AG04450 (cell line): Measurements from ENCODE around the gene CYP11A1. TPM values are rescaled to one million over a fixed set of nuclear protein-coding genes. Genes with fewer than 3 reads are reported as not detected.

Experiments
- CTCF ChIA-PET: fragments of 300-600, 350-600 bp; formaldehyde crosslinking; extraction: SDS; loops from one replicate; lab custom pipeline; 2022; ENCODE audit warnings: antibody characterized with exemption, inconsistent platforms; lab: Charles Lee
- POLR2A ChIA-PET: fragments of 350-600 bp; formaldehyde crosslinking; extraction: SDS; loops from one replicate; lab custom pipeline; 2021; ENCODE audit warnings: antibody characterized with exemption, inconsistent platforms; lab: Yijun Ruan, JAX
- DNase-seq: peaks from one replicate; pipeline ENCODE4 v3.0.0-alpha.2; 2011; ENCODE audit warnings: low read depth, low spot score
- H3K27ac ChIP-seq: one replicate; pipeline ENCODE4 v1.5.1; 2012; ENCODE audit warnings: low read depth, low read length, control low read depth
- H3K27me3 ChIP-seq: one replicate; pipeline ENCODE4 v1.6.0; 2012; ENCODE audit warnings: low read length; ENCODE audit not compliant: control insufficient read depth, insufficient read depth
- H3K4me3 ChIP-seq: 2 replicates; pipeline ENCODE4 v1.5.1; 2011; ENCODE audit warnings: mild to moderate bottlenecking, low read depth, low read length, control low read depth
- H3K9me3 ChIP-seq: 2 replicates; pipeline ENCODE4 v1.5.1; 2012; ENCODE audit warnings: low read length; ENCODE audit not compliant: control insufficient read depth, insufficient read depth
- polyA minus RNA-seq: library from RNA; depleted of rRNA, polyadenylated mRNA; stranded (reverse); fragments of >200 nt; gene quantifications from 2 replicates; pipeline ENCODE4 v1.2.3, GENCODE V29; 2011; rRNA and poly(A)+ RNA removed
- polyA plus RNA-seq: library from polyadenylated mRNA; depleted of rRNA; stranded (reverse); fragments of >200 nt; gene quantifications from 2 replicates; pipeline ENCODE4 v1.2.3, GENCODE V29; 2011; rRNA removed
- TF ChIP-seq, protein P1 (sequence below): IDR thresholded peaks from 2 replicates; pipeline ENCODE4 v1.5.1; 2011; ENCODE audit warnings: low read depth, low read length, control low read depth, inconsistent platforms

Gene CYP11A1
- 0.09 and 0.14 TPM in 2 replicates for polyA plus RNA-seq
- 0.23 and 0.35 TPM in 2 replicates for polyA minus RNA-seq

- peaks cover 35% of the 10 kb centered on the region for H3K27me3 ChIP-seq
- TF ChIP-seq, protein P1, sequence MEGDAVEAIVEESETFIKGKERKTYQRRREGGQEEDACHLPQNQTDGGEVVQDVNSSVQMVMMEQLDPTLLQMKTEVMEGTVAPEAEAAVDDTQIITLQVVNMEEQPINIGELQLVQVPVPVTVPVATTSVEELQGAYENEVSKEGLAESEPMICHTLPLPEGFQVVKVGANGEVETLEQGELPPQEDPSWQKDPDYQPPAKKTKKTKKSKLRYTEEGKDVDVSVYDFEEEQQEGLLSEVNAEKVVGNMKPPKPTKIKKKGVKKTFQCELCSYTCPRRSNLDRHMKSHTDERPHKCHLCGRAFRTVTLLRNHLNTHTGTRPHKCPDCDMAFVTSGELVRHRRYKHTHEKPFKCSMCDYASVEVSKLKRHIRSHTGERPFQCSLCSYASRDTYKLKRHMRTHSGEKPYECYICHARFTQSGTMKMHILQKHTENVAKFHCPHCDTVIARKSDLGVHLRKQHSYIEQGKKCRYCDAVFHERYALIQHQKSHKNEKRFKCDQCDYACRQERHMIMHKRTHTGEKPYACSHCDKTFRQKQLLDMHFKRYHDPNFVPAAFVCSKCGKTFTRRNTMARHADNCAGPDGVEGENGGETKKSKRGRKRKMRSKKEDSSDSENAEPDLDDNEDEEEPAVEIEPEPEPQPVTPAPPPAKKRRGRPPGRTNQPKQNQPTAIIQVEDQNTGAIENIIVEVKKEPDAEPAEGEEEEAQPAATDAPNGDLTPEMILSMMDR: no peak
- POLR2A ChIA-PET: interaction anchor here (0.5 kb wide), 1 partner anchor 21 kb away, joined by 8 read pairs; no protein-coding TSS in a partner anchor
- no peaks in the 10 kb centered on the region for H3K9me3 ChIP-seq
- CTCF ChIA-PET: interaction anchor here (0.9 to 1.3 kb wide), 3 partner anchors 15 to 402 kb away, joined by 3 to 5 read pairs (median 4); no protein-coding TSS in a partner anchor
- no peak within 1 kb of the TSS for H3K4me3 ChIP-seq
- no peak within 1 kb of the TSS for H3K27ac ChIP-seq
- no peak for DNase-seq
Observed at GRCh38 chr15:74367296-74367854, at the start of gene CYP11A1. TSS of gene CYP11A1 (minus strand) at chr15:74367646. CDS start at chr15:74367585, 61 bp downstream.

GRCh38 chr15:74417225-74417624 lies 49.8 kb upstream of the CYP11A1 start:
- H3K4me3 ChIP-seq: no peak overlapping the region

DNA sequence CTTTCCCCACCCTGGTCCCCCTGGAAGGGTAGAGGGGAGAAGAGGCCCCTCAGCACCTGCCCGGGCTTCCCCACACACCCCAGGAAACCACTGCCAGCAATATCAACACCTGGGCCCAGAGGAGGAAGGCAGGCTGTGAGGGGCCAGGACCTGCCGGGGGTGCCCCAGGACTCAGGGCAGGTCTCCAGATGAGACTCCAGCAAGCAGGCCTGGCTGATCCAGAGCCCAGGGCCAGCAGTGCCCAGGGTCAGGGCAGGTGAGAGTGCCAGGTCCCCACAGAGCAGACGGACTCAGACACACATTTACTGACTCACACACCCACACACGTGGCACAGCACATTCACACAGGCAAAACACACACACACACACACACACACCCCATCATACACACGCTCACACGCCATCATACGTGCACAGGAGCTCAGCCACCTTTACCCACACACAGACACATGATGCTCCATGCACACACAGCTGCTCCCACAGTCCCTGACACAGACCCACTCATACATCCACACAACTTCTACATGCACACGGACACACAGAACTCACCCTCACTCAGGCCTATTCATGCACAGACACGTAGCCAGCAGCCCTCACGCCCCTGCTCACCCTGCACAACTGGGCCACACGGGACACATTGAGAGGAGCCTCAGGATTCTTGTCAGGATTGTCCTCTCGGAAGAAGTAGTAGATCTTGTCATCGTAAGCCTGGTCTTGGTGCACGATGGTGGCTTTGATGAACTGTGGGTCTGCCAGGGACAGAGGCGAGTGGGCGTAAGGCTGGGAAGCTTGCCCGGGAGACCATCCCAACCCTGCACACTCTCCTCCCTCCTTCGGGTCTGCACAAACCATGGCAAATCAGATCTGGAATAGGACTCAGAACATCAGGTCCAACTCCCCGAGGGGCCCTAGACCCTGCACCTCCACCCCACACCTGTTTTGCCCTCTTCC lies 48.8 kb upstream of the CYP11A1 start:
- DNase-seq: no peak
- Histone ChIP-seq H3K27ac (no peak overlapping the region), H3K4me3 (no peak overlapping the region), H3K9me3 (no peaks in the 10 kb centered on the region), H3K27me3 (no peaks in the 10 kb centered on the region)
- POLR2A ChIA-PET: no interaction called here
- TF ChIP-seq, protein P1: no peak
- CTCF ChIA-PET: no interaction called here

More at GRCh38 chr15:74417225-74417624, 49.8 kb upstream of the CYP11A1 start:
- Histone ChIP-seq H3K27ac (peak overlapping the region; percentile 57), H3K27me3 (no peaks in the 10 kb centered on the region), H3K9me3 (no peaks in the 10 kb centered on the region)
- DNase-seq: no peak
- POLR2A ChIA-PET: no interaction called here
- TF ChIP-seq, protein P1: no peak
- CTCF ChIA-PET: interaction anchor here (1.3 kb wide), 1 partner anchor 35 kb away, joined by 3 read pairs; no protein-coding TSS in a partner anchor

- ChIA-PET CTCF (no interaction called here), POLR2A (no interaction called here)
- DNase-seq: no peak
- no peak overlapping the region for H3K4me3 ChIP-seq
- TF ChIP-seq, protein P1: no peak
- H3K27me3 ChIP-seq: no peaks in the 10 kb centered on the region
- H3K27ac ChIP-seq: no peak overlapping the region
- H3K9me3 ChIP-seq: no peaks in the 10 kb centered on the region
Observed at GRCh38 chr15:74414603-74415338, 47.3 kb upstream of the CYP11A1 start.
